HG02970 (cell line): ENCODE data around the gene BUB1B.
"Not testable (repeated sequence)": the region's sequence is repeated elsewhere in the genome, so short reads cannot be mapped to it uniquely, and the experiment has no call there.

Experiments used
- ATAC-seq: cut with Tn5 transposase; IDR thresholded peaks from one replicate; pipeline ENCODE4 v1.9.1; 2021; ENCODE audit warnings: mild to moderate bottlenecking, moderate library complexity, moderate number of reproducible peaks; ENCODE audit not compliant: unreplicated experiment, low FRiP score

BUB1B gene

DNA sequence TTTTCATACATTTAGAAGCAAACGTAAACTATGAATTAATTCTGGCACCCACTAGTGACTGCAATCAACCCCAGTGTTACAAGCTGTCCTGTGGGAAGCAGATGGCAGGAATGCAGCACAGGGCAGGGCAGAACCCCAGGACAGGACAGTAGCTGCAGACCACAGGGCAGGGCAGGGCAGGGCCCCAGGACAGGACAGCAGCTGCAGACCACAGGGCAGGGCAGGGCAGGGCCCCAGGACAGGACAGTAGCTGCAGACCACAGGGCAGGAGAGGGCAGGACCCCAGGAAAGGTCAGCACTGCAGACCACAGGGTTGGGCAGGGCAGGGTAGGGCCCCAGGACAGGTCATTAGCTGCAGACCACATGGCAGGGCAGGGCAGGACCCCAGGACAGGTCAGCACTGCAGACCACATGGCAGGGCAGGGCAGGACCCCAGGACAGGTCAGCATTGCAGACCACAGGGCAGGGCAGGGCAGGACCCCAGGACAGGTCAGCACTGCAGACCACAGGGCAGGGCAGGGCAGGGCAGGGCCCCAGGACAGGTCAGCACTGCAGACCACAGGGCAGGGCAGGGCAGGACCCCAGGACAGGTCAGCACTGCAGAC, 24.9 kb upstream of the BUB1B start:
- not testable (repeated sequence) for ATAC-seq

DNA sequence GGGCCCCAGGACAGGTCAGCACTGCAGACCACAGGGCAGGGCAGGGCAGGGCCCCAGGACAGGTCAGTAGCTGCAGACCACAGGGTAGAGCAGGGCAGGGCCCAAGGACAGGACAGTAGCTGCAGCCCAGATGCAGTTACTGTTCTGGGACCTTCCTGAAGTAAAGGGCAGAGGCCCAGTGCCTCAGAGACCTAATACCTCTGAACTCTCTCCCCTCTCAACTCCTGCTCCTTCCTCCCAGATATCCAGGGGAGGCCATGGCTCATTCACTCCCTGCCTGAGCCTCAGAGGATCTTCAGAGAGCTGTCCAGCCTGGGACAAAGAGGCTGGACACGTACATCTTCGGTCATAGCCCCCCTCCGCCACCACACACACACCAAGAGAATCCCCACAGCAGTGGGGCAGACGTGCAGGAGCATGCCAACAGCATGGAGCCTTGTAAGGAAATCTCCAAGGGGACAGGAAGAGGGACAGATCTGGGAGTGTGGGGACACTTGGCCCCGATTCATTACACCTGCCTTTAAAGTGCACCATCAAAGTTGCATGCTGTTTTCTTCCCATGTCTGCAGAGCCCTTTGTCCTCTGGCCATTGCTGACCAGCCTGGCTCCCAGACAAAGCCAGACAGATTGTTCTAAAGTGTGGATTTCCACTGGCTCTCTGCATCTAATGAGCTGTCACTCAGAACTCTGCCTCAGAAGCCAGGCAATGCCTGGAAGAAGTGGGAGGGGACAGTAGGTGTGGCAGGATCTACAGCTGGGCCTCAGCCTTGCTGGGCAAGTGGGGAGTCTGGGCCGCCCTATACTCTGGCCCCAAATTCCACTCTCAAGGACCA, 24.2 kb upstream of the BUB1B start:
- no peak for ATAC-seq

DNA sequence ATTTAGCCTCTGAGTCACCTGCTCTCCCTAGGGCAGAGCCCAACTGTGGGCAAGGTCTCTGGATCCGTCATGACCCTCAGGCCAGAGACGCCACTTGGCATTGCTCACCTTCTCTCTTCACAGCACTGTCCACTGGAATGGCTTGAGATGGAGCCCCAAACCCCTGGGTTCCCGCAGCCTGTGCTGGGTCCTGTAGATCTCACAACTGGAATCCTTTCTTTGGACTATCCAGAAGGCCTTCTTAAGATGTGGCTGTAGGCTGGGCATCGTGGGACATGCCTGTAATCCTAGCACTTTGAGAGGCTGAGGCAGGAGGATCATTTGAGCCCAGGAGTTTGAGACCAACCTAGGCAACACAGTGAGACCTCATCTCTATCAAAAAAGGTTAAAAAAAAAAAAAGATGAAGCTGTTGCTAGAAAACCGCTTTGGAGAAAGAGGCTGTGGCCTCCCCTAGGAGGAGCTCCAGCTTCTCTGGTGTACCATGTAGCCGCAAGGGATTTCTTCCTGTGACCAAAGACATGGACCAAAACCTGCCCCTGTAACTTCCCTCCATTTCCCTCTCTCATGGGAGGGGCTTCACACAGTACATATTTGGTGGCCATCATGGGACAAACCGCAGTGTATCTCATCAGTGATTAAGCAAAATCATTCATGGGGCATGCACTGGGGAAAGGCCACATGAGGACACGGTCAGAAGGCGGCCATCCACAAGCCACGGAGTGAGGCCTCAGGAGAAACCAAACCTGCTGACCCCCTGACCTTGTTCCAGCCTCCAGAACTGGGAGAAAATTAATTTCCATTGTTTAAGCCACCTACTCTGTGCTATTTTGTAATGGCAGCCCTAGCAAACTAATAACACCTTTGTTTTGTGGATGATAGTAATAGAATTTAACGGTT, 23.3 kb upstream of the BUB1B start:
- ATAC-seq = no peak

DNA sequence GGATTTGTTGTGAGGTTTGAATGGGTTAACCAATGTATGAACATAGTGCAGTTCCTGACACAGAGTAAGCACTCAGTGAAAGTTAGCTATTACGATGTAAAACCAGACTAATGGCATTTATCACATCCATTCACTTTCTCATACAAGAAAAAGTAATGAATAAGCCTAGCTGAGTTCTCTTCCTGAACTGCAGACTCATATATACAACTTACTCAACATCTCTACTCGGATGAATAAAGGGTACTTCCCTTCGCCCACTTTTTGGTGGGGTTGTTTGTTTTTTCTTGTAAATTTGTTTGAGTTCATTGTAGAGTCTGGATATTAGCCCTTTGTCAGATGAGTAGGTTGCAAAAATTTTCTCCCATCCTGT, 22.7 kb upstream of the BUB1B start:
- ATAC-seq = not testable (repeated sequence)

DNA sequence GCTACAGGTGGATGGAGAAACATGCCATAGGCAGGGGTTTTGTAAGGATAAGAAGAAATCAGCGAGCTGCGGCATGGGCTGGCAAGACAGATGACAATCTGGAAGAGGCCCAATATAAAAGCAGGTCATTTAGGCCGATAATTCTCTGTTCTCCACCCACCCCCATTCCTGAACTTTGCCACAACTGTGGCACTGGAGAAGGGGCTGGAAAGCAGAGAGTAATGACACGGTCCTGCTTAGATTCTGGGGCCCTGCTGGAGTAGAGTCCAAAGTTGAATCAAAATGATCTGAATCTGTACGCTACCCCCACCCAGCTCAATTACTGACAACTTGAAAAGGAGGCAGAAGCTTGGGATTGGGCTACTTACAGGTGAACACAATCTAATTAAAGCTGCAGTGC, 18.4 kb upstream of the BUB1B start:
- ATAC-seq = no peak

DNA sequence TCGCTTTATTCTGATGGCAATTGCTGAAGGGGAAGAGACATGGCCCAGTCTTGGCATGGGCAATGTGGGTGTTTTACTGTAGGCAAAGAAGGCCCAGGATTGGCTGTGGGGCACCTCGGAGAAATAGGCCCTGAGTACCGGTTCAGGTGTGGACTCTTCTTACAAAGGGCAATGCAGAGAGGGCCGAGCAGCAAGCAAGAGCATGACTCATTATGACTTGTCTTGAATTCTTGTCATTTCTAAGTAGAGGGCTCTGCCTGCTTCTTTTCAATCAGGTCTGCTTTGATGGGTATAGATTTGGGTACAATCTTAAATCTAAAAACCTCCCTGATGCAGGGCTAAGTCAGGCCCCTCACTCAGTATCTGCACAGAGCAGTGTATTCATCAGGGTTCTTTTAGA, 14.8 kb upstream of the BUB1B start:
- no peak for ATAC-seq

DNA sequence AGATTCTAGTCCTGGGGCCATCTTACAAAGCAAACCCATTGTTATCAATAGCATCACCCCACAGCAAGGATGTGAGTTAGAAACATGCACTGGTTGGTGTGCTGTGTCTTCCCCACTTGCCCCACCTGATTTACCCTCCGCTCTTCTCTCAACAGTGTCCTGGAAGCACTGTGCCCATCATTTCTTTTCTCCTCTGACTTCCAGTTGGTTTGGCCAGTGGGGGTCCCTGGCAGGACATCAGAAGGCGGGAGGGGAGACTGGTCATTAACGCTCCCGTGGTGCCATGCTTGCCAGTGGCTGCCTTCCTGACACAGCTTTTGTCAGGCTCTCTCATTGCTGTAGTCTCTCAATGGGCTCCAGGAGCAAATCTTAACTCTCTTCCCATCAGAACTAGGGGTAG, 11.5 kb upstream of the BUB1B start:
- ATAC-seq = no peak

DNA sequence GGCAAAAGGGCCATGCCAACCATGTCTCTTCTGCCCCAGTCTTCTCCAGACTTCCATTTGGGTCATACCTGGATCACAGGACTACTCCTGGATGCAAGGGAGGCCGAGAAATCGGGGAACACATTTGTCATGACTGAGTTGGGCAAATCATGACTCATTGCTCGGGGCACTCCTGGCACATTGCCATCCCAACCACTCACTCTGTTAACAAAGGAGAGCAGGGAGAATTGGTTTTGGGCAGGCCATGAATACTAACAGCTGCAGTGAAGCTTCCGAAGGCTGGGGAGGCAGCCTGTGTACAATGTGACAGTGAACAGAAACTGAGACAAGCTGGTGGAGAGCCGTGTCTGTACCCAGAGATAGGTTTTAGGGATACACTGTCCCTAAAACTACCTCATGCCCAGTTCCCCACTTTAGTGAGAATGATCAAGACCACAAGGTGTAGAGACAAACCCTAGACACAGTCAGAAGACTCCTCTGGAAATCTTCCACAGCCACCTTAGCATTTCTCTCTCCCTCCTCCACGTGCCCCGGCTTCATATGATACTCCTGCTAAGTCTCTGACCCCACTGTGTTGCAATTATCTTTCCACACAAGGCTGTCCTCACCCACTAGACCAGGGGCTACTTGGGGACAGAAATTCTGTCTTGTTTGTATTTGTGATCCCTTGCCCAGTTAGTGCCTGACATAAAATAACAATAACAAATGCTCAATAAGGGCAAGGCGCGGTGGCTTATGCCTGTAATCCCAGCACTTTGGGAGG, 10.5 kb upstream of the BUB1B start:
- no peak for ATAC-seq

DNA sequence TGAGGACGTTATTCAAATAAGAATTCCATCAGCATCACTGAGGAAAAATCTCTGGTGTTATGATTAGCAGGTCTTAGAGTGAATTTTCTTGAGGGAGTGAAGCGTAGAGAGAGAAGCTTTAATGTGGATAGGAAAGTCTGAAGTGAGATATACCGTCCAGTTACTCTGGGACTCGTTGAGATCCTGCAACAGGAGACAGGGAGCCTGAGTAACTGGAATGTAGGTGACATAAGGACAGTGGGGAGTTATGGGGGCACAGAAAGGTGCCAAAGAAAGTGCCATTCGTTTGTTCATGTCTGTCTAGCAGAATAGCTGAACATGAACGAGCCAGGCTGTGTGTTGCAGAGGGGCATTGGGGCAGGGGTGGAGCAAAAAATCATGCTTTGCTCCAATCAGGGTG, 9.4 kb upstream of the BUB1B start:
- ATAC-seq = no peak

DNA sequence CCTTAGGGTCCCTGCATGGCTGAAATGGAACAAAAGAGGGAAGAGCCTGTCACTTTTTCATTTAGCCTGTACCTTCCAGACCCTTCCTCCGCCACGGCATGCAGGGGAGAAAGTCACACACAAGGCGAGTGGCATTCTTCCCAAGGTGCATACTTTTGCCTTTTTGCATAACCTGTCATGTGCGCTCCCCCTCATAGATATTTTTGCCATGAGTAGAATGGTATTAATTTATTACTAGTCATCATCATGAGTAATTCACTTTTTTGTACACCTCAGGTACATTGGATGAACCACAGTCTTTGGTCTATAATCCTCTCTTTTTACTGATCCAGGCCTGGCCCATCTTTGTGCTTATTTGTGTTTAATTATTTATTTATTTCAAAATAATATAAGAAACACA, 8.9 kb upstream of the BUB1B start:
- no peak for ATAC-seq

DNA sequence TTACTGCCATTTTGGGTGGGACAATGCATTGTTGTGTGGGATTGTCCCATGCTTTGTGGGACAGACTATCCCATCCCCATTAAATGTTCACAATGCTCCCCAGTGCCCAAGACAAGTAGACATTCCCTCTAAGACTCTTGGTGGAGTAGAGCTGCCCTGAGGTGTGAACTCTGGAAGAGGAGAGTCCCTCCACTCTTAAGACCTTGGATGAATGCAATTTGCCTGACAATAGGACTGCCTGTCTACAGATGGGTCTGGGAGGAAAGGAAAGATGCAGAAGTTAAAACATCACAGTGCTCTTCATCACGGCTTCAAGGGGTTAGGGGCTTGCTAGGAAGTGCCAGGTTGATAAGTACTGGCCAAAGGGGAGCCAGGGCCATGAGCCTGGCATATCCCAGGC, 6.0 kb upstream of the BUB1B start:
- not testable (repeated sequence) for ATAC-seq

DNA sequence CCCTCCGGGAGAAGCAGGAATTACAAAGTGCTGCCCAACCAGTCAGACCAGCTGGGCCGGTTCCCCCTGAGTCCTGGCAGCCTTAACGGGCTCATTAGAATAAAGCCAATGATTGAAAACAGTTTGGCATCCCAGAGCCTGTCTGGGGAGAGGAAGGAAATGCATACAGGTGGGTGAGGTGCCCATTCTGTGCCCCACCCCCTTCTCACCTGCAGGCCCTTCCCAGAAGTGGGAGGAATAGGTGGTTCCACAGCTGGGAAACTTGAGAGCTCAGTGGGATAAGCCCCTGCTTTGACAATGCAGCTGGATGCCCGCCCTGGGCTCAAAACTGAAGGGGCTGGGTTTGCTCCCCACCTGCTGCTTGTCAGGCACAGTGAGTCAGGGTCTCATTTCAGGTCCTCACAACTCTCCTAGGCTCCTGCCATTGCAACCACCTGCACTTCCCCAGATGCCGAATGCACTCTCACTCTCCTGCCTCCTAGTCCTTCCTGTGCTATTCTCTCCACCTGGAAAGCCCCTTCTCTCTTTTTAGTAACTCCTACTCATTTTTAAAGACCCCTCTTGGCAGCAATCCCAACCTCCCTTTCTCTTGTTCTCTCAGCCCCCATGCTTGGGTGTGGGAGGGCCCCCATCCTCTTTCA, 5.5 kb upstream of the BUB1B start:
- ATAC-seq = no peak

DNA sequence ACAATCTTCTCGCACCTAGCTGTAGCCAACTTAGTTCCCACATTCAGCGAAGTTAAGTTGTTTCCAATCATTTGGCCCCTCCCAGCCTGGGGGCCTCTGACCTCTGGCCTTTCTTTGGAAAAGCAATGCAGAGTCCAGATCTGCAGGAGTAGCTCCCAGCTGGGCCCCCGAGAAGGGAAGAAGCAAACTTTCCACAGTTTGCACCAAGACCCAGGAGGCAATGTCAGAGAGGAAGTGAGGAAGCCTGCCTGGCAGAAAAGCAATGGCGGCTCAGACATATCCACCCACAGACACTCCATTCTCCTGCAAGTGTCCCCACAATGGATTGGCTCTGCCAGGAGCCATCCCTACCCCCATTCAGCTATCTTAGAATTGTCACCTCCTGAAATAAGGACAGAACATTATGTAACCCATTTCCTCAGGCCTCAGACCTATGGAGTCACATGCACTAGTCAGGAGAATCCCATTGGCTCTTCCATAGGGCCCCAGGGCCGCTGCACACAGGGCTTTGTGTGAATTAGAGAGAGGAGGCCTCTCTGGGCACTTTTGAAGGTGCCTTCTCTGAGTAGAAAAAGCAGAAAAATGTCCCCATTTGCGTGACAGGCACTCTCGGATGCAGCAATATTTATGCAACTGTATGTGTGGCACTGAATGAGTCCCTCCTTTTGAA, 3.0 kb upstream of the BUB1B start:
- no peak for ATAC-seq

DNA sequence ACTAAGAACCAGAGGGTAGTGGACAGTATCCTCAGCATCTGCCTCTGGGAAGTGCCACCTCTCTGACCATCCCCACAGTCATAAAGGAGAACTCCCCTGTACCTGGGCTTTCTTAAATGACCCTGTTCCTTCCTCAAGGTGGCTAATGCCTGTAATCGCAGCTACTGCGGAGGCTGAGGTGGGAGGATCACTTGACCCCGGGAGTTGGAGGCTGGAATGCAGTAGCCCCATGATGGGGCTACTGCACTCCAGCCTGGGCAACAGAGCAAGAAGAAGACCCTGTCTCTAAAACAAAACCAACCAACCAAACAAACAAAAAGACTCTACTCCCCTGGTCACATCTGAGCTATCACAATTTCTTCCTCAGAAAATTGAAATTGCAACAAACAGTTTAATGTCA, 848 bp upstream of the BUB1B start:
- ATAC-seq = no peak

DNA sequence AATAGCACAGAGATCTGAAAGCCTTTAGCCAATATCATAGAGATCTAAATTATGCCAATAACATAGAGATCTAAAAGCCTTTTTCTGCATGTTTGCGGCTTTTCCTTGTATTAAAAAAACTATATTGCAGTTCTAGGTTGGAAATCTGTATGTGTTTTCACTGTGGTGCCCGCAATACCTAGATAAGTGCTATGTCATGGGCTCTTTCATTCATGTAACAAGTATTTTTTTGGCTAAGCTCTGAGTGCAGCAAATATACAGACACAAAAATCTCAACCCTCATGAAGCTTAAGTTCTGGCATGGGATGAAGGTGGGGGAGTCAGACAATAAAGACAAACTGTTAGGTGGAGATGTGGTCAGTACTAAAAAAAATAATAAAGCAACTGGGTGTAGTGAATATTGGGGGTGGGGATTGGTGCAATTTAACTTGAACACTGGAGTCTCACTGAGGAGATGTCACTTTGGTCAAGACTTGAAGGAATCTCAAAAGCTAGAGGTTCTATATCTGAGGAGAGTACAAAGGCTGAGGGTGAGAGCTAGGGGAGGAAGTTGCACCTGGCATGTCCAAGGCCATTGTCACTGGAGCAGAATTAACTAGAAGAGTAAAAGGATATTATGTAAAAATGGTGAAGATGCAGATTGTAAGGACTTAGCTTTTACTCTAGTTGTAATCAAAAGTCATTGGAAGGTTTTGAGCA, 973 bp downstream of the BUB1B start:
- ATAC-seq = no peak

DNA sequence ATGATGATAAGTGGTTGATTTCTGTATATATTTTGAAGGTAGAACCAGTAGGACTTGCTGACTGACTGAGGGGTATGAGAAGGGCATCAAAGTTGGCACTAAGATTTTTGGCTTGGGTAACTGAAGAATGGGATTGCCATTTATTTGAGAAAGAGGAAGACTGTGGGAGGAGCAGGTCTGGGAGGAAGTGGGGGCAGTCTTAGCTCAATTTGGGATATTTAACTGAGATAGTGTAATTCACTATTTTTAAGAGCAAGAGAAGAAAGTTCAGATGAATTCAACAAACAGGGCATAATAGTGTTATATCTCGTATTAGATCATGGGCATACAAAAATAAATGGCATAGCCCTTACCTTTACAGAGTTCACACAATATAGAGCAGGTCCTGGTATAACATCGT, 1.7 kb downstream of the BUB1B start:
- ATAC-seq = no peak

DNA sequence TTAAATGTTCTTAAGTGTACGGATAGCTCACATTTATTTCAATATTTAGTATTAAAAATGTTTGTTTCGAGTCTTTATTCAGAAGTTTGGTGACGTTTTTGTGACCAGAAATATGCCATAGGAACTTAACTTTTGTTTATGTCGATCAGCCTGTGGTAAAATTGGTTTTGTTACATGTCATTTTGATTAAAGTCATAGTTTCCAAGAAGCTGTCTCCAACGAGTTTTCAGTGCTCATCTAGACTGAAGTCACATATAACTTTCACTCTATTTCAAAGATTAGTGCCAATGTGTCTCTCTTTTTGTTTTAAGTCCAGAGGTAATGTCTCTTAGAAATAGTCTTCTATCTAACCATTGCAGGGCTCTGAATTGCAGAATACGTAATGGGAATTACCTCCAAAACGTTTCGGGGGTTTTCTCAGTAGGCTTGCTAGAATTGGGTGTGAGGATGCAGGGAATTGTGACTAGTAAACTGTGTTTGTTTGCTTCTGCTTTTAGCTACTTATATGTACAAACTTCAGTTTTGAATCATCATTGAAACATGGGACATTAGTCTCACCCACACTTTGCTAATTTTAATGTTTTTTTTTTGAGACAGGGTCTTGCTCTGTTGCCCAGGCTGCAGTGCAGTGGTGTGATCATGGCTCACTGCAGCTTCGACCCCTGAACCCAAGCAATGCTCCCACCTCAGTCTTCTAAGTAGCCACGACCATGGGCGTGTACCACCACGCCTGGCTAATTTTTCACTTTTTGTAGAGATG, 3.0 kb downstream of the BUB1B start:
- ATAC-seq = no peak

DNA sequence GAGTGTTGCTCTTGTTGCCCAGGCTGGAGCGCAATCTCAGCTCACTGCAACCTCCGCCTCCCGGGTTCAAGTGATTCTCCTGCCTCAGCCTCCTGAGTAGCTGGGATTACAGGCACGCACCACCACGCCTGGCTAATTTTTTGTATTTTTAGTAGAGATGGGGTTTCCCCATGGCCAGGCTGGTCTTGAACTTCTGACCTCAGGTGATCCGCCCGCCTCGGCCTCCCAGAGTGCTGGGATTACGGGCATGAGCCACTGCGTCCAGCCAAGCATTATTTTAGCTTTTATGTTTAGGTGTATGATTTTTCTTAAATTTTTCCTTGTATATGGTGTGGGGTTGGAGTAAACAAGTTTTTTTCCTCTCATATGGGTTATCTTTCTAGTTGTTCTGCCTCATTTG, 6.5 kb downstream of the BUB1B start:
- not testable (repeated sequence) for ATAC-seq
